ENCODE measurements around the gene PSMC1.

PSMC1 gene

DNA sequence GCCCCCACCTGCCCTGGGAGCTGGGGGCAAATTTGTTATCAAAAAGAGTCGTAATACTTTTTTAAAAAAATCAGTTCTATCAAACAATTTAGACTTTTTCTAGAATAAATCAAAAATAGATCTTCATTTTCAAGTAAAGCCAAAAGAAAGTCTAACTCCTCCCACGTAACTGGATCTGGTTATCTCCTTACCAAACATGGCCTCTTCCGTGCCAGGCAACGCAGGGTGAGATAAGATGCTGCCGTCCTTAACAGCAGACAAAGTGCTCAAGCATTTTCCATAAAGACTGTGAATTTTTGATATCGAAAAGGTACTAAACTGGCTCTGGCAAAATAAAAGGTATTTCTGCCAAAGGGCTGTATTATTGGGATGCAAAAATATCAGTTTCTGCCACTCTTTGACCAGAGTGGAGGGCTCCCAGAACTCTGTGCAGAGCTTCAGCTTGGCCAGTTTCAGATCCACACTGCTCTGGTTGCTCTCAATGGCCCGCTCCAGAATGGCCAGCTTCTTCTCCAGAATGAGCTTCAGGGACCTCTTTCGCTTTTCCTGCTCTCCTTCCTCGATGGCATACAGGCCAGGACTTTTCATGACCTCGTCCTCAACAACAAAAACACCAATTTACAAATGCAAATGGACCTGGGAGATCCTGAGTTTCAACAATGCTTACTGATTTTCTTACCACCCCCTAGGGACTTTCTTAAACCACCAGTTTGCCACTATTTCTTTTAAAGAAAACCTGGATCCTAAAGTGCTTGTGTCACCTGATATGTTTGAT, 46.4 kb downstream of the PSMC1 start:
- DNase-seq: no peak

DNA sequence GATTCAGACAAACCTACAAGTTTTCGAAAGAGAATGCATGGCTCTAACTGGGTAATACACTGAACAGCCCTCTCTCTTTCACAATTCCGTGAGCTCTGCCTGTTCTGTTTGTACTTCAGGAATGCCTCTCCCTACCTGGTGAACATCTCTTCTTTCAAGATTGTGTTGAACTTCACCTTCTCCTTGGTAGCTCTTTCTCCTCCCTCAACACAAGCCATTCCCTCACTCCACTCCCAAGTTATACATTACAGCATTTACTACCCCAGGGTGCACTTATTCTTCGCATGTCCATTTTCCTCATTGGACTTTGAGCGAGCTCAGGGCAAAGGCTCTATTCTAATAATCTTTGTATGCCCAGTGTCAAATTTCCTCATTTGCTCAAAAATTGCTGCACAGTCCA, 47.1 kb downstream of the PSMC1 start:
- DNase-seq: no peak

DNA sequence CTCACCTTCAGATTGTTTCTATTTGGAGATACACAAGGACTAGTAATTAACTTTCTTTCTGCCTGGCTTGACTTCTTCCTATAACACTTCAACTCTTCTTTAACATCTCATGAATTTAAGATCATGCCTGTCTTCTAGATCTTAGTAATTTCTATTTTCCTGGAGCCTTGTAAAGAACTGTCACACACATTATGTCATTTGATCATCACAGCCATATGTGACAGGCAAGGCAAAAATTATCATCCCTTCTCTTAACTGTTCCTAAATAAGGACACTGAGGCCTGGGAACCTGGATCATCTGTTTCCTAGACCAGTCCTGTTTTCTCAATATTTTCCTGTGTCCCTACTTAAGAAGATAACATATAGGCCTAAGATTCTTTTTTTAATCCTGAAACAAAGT, 48.1 kb downstream of the PSMC1 start:
- no peak for DNase-seq

DNA sequence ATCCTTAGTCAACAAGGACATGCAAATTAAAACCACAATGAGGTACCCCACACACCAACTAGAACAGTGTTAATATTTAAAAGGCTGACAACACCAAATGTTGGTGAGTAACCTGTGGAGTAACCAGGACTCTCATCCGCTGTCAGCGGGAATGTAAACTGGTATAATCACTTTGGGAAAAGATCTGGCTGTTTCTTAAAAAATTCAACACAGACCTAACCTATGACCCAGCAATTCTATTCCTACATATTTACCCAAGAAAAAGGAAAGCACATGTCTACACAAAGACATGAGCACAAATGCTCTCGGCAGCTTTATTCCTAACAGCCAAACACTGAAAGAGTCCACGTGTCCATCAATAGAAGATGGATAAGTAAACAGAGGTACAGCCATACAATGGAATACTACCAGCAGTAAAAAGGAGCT, 48.8 kb downstream of the PSMC1 start:
- no peak for DNase-seq

DNA sequence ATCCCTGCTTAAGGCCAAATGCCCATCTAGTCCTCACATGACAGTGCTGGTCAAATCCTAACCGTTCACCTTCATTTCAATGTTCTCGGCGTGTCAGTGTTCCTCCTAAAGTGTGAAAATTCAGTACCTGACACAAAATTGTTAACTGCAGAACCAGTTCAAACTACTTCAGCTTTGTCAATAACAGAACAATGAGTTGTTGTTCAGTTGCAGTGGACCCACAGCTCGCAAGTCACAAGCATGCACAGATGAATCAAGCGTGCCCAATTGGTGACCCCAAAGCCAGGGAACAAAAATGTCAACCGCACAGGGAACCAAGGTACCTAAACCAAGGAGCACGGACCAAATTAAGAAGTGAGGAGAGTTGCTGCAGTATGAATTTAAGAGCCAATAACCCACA, 52.2 kb downstream of the PSMC1 start:
- DNase-seq: no peak

DNA sequence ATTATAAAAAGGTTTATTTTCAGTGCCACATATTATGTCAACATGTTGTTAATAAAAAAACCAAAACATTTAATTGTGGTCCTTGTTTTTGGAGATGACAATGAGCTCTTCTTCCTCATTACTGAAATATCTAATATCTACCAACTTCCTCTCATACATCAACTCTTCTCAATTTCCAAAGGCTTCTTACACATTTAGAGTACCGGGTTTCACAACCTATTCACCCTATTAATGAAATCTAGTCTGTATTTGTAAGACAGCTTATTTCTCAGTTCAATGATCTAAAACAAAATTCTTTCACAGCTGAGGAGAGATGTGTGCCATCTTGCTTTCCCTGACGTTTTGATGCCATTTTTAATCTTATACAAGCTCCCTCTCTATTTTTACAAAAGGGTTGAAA, 60.9 kb downstream of the PSMC1 start:
- DNase-seq: no peak

DNA sequence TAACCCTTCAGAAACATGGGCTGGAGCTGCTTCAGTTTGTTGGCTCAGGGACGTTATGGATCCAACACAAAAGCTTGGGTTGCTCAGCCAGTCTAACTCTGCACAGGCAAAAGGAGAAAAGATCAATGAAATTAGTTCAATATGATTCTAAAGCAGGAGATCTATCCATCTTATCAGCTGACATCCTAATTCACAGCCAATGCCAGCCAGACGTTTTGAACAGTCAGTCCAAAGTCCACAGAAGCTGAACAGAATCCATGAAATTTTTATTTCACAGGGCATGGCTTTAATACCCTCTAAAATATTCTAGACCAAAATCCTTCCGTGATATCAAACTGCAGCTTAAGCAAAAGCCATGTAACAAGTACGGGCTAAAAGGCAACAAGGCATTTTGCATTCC, 61.7 kb downstream of the PSMC1 start:
- DNase-seq: no peak

DNA sequence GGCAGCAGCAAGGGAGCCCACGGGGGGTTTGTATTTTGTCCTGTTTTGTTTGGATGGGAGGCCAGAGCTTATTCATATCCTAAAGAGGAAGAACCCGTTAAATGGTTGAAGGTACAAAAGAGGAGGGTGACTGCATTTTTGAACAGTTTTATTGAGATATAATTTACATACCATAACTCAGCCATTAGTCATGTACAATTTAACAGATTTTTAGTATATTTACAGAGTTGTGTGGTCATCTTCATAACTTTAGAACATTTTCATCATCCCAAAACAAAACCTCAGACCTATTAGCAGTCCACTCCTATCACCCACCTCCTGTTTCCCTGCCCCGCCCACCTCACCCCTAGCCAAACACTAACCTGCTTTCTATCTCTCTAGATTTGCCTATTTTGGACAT, 62.8 kb downstream of the PSMC1 start:
- no peak for DNase-seq

DNA sequence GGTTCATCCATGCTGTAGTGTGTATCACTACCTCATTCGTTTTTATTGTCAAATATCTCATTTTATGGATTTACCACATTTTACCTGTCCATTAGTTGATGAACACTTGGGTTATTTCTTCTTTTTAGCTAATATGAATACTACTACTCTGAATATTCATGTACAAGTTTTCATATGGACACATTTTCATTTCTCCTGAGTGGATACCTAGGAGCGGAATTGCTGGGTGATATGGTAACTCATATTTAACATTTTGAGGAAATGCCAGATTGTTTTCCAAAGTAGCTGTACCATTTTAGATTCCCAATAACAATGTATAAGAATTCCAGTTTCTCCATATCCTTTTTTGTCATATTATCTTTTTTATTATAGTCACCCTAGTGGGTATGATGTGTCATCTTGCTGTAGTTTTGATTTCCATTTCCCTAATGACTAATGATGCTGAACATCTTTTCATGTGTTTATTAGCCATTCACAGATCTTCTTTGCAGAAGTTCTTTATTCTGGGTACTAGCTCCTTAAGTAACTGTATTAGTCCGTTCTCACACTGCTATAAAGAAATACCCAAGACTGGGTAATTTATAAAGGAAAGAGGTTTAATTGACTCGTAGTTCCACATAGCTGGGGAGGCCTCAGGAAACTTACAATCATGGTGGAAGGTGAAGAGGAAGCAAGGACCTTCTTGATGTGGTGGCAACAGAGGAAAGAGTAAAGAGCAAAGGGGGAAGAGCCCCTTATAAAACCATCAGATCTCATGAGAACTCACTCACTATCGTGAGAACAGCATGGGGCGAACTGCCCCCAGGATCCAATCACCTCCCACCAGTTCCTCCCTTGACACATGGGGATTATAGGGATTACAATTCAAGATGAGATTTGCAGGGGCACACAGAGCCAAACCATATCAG, 63.5 kb downstream of the PSMC1 start:
- DNase-seq: no peak

DNA sequence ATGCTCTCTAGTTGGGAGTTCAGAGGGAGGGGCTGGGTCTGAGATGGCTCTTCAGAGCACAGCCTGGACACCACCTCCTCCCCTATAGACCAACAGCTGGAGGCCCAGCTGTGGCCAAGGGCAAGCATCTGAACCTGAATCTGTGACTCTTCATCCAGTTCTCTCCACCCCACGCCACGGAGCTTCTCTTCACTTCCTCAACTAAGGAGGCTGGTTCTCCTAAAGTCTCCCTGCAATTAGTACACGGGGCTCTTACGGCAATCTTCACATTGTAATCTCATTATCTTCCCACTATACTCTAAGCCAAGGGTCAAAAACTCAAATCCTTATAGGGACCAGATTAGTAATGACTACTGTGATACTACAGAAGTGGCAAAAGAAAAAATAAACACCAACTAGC, 65.5 kb downstream of the PSMC1 start:
- DNase-seq: no peak

All from NCI-H1694 (cell line).